Measurements from ENCODE around the gene MTCP1. TPM values are rescaled to one million over a fixed set of nuclear protein-coding genes. Genes with fewer than 3 reads are reported as not detected.

Gene MTCP1
- total RNA-seq: 54.5 TPM
- long read RNA-seq, partial matches to known transcripts: 0 of 1 reads
- long read RNA-seq, other reads (novel, unspliced or antisense): 1 of 1 reads

DNA sequence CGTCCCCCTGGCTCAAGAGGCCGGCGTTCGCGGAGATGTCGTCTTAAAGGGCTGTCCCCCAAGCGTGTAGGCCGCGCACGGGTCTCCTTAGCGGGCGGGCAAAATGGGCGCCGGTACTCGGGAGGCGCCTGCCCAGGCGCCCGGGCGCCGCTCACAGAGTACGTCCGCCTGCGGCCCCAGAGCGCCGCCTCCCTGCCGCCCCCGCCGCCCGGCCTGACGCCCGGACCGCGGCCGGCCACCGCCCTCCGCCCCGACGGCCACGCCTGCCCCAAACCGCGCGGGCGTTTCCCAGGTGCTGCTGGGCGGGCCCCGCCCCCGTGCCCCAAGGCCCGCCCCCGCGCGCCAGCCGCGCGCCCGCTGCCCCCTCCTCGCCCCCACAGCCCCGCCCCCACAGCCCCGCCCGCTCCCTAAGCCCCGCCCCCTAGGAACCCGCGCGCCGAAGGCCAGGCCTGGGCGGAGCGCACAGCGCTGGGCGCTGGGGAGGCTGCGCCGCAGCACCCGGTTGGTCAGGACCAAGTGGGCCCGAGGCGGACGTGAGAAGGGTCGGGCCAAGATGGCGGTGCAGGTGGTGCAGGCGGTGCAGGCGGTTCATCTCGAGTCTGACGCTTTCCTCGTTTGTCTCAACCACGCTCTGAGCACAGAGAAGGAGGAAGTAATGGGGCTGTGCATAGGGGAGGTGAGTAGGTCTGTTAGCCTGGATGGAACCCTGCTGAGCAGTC lies at the start of gene MTCP1, which contains the start of the genes BRCC3 and CMC4:
Gene MTCP1 (minus strand): TSS at position 162 of the 719 bp plus-strand sequence. CDS start 5,126 bp downstream, outside the sequence.
Gene BRCC3 (plus strand): TSS at position 534 of the 719 bp plus-strand sequence. CDS start 20 bp downstream, at position 554.
Gene CMC4 (minus strand): TSS at position 162 of the 719 bp plus-strand sequence. CDS start 7,113 bp downstream, outside the sequence.
- DNase-seq (ENCODE audit: missing footprints) (peak; percentile 89), ATAC-seq (peak; percentile 96)
- intact Hi-C loops (cut with DNase I): loop anchor here (2.0 kb wide), 1 partner anchor 44 kb away; the partner anchor contains the start of gene FUNDC2

GRCh38 chrX:155115174-155115819 lies 44.4 kb upstream of the MTCP1 start:
- intact Hi-C loops (cut with DNase I): no loop called here
- ATAC-seq: no peak
- DNase-seq (ENCODE audit: missing footprints): no peak

DNA sequence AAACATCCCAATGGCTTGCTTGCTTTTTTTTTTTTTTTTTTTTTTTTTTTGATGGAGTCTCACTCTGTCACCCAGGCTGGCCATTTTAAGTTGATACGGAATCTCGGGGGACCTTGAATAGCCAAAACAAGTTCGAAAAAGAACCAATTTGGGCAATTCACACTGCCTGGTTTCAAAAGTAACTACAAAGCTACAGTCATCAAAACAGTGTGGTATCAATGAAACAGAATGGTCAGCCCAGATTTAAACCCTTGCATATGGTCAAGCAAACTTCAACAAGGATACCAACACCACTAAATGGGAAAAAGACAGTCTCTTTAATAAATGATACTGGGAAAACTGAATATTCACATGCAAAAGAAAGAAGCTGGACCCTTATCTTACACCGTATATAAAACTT lies 42.2 kb upstream of the MTCP1 start:
- no peak for DNase-seq (ENCODE audit: missing footprints)
- no peak for ATAC-seq
- intact Hi-C loops (cut with DNase I): no loop called here

- no peak for ATAC-seq
- intact Hi-C loops (cut with DNase I): no loop called here
Observed at GRCh38 chrX:155112171-155112570, 41.2 kb upstream of the MTCP1 start.

DNA sequence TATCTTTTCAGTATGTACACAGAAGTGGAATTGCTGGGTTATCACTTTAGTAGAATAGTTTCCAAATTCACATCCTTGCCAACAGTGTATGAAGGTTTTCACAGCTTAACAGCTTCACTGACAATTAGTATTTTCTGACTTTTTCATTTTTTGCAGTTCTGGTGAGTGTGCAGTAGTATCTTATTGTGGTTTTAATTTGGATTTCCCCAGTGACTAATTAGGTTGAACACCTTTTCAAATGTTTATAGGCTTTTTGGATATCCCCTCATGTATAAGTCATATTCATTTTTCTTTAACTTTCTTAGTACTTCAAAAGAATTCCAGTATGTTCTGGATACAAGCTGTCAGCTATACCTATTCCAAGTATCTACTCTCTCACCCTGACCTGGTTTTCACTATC lies 37.5 kb upstream of the MTCP1 start:
- no peak for DNase-seq (ENCODE audit: missing footprints)
- no peak for ATAC-seq
- intact Hi-C loops (cut with DNase I): no loop called here

More at GRCh38 chrX:155112171-155112570, 41.2 kb upstream of the MTCP1 start:
- no peak for DNase-seq (ENCODE audit: missing footprints)

- no peak for ATAC-seq
- intact Hi-C loops (cut with DNase I): no loop called here
- no peak for DNase-seq (ENCODE audit: missing footprints)
Observed at GRCh38 chrX:155105919-155106318, 35.0 kb upstream of the MTCP1 start.

GRCh38 chrX:155094468-155095061 lies 23.6 kb upstream of the MTCP1 start:
- DNase-seq (ENCODE audit: missing footprints): no peak
- ATAC-seq: no peak
- intact Hi-C loops (cut with DNase I): loop anchor here (10.0 kb wide), 1 partner anchor 730 kb away; no protein-coding TSS in a partner anchor

GRCh38 chrX:155086961-155087735 lies 16.2 kb upstream of the MTCP1 start:
- intact Hi-C loops (cut with DNase I): no loop called here
- DNase-seq (ENCODE audit: missing footprints) (no peak), ATAC-seq (no peak)

- intact Hi-C loops (cut with DNase I): no loop called here
- peak; percentile 44 for ATAC-seq
- DNase-seq (ENCODE audit: missing footprints): no peak
Observed at GRCh38 chrX:155086202-155086840, 15.4 kb upstream of the MTCP1 start.

DNA sequence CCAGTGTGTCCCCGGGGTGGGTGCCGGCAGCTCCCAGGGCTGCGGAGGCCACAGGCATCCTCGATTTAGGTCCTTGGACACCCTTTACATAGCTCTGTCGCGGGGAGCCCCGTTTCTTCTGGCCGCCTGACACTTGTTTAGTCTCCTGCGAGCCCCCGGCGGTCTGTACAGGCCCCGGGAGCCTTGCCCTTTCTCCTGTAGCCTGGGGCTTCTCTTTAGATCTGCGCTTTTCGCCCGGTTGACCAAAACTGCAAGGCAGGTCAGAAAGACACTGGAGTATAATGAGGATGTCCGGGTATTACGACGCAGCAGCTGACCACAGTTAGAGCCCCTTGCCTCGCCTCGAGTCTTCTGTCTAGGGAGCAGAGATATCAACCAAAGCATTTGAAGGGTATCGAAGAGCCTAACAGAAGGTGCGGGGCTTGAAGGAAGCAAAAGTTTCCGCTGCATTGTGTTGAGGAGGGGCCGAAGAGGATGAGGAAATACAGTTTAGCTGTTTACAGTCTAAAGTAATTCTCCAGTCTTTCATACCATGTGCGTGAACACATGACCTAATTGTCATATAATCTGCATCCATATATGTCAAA lies 851 bp upstream of the MTCP1 start:
- peak; percentile 67 for DNase-seq (ENCODE audit: missing footprints)
- ATAC-seq: peak; percentile 7
- intact Hi-C loops (cut with DNase I): loop anchor here (2.0 kb wide), 1 partner anchor 45 kb away; the partner anchor contains the start of gene FUNDC2

DNA sequence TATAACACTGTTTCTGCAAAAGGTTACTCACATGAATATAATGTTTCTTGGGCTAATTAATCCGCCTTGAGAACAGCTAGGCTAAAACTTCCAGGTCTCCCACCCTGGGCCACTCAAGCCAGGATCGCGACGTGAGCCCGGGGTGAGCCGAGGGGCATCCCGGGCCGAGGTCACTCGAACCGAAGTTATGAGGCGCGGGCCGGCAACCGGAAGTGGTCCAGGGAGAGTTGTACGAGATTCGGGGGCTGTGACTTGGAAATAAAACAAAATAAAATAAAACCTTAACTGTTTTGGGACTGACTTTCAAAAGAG lies 317 bp downstream of the MTCP1 start:
- no peak for ATAC-seq
- DNase-seq (ENCODE audit: missing footprints): no peak
- intact Hi-C loops (cut with DNase I): loop anchor here (2.0 kb wide), 1 partner anchor 44 kb away; the partner anchor contains the start of gene FUNDC2

- ATAC-seq (no peak), DNase-seq (ENCODE audit: missing footprints) (no peak)
- intact Hi-C loops (cut with DNase I): loop anchor here (2.0 kb wide), 1 partner anchor 43 kb away; the partner anchor contains the start of gene FUNDC2
Observed at GRCh38 chrX:155070038-155070437, 898 bp downstream of the MTCP1 start.

DNA sequence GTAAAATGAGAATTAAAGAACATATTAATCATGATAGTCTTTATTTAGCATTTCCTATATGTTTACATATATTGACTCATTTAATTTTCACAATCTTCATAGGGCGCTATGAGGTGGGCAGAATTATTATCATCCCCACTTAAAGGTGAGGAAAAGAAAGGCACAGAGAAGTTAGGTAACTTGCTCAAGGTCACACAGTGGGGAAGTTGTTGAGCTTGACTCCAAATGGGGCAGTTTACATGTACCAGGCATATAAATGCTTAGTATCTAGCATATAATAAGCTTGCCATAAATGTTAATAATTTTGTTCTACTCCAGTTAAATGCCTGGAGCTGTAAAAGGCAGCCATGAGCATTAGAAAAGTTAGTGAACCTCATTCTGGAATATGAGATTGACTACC lies 1.5 kb downstream of the MTCP1 start:
- intact Hi-C loops (cut with DNase I): no loop called here
- no peak for ATAC-seq
- no peak for DNase-seq (ENCODE audit: missing footprints)

- DNase-seq (ENCODE audit: missing footprints): no peak
- intact Hi-C loops (cut with DNase I): no loop called here
- ATAC-seq: no peak
Observed at GRCh38 chrX:155068165-155068564, 2.8 kb downstream of the MTCP1 start.

DNA sequence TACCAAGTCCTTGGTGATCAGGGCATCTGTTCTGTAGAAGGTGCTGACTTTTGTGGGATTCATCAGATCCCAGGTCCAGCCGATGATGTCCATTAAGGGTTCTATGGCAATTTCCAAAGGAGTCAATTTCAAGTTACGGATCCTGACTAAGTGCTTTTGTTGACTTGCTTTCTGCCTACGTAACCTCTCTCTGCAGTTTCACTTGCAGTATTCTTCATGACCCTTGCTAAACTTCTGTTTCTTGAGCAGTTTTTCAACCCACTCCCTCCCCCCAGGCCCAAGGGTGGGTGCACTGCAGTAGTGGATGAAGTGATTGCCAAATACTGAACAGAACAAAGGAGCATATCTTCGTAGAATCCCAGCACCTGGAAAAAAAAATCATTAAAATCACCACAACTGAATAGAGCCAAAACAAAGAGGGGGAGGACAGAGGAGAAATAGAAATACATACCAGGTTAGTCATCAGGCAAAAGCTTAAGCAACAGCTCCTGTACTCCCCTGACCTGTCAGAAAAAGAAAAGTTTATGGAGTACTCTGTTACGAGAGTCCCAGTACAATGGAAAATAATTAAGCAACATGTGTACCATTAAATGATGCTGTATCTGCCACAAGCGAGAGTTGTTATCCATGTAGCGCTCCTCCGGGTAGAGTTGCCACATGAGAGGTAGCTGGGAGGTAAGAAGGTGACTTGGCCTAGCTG lies 5.8 kb downstream of the MTCP1 start:
- intact Hi-C loops (cut with DNase I): no loop called here

DNA sequence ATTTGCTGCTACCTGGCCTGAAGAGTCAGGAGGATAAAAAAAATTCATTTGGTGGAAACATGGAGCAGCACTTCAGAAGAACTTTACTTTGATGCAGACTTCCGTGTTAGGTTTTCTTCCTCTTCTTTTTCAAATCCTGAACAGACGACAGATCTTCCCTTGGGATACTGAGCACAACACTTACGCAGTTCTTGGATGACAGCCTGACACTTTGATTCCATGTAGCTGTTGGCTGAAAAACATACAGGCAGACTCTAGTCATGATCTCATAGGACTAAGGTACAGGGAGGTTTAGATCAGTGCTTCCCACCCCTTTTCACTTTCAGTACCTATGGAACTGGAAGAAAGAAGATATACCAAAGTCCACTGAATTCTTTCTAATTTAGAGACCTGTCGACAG lies 9.2 kb downstream of the MTCP1 start:
- intact Hi-C loops (cut with DNase I): no loop called here
- ATAC-seq: peak; percentile 58
- DNase-seq (ENCODE audit: missing footprints): no peak

More for the DNA sequence above, 5.8 kb downstream of the MTCP1 start:
- no peak for DNase-seq (ENCODE audit: missing footprints)
- ATAC-seq: no peak

Measured in Right ventricle myocardium inferior (tissue), 1 donor.